Measurements from ENCODE around the gene IGLL1.

- TF ChIP-seq CTCF (IDR thresholded peaks at IDR 0.05; ENCODE audit: low read depth, low read length, poor library complexity, severe bottlenecking) (no peak), EZH2phosphoT487 (IDR thresholded peaks at IDR 0.05; ENCODE audit: borderline replicate concordance, low read length) (no peak)
Observed at GRCh38 chr22:23565915-23566704, 14.0 kb downstream of the IGLL1 start.

All from DOHH2 (cell line).